Stimulated activated CD4-positive, alpha-beta T cell treated with anti-CD3 and anti-CD28 coated beads, TNF-alpha, amount 100 ng/mL, for 24 hours (primary cell): ENCODE data around the gene PTPRR.

Experiments
- DNase-seq, 3 experiments: peaks; one replicate each; pipeline ENCODE4 v3.0.0-alpha.2; 2020; ENCODE audit warnings: low read depth in 3 of 3

Gene PTPRR

GRCh38 chr12:70695361-70696023, 225.0 kb downstream of the PTPRR start:
- no peak for DNase-seq

GRCh38 chr12:70692681-70693288, 227.8 kb downstream of the PTPRR start:
- no peak for DNase-seq

- no peak for DNase-seq
These were observed 229.4 kb downstream of the PTPRR start for GRCh38 chr12:70691018-70691672.

GRCh38 chr12:70686907-70687306, 233.6 kb downstream of the PTPRR start:
- no peak for DNase-seq

- DNase-seq: no peak
These were observed 234.2 kb downstream of the PTPRR start for GRCh38 chr12:70686299-70686698.

GRCh38 chr12:70683976-70684375, 236.6 kb downstream of the PTPRR start:
- no peak for DNase-seq

GRCh38 chr12:70671698-70672097, 248.8 kb downstream of the PTPRR start:
- DNase-seq: no peak

- no peak for DNase-seq
These were observed 249.6 kb downstream of the PTPRR start for GRCh38 chr12:70670948-70671347.

GRCh38 chr12:70667253-70667652, 253.3 kb downstream of the PTPRR start:
- no peak for DNase-seq

- DNase-seq: no peak
These were observed 254.2 kb downstream of the PTPRR start for GRCh38 chr12:70666364-70666763.

GRCh38 chr12:70664465-70664881, 256.1 kb downstream of the PTPRR start:
- no peak for DNase-seq

- DNase-seq: no peak
These were observed 256.7 kb downstream of the PTPRR start for GRCh38 chr12:70663838-70664237.

GRCh38 chr12:70661466-70662161, 258.9 kb downstream of the PTPRR start:
- DNase-seq: no peak

- DNase-seq: no peak
These were observed 259.8 kb downstream of the PTPRR start for GRCh38 chr12:70660620-70661219.

- no peak for DNase-seq
These were observed 260.4 kb downstream of the PTPRR start for GRCh38 chr12:70660002-70660604.

GRCh38 chr12:70659077-70659606, 261.4 kb downstream of the PTPRR start:
- DNase-seq: no peak

GRCh38 chr12:70657616-70658286, 262.8 kb downstream of the PTPRR start:
- DNase-seq: no peak

- no peak for DNase-seq
These were observed 268.1 kb downstream of the PTPRR start for GRCh38 chr12:70652451-70652850.

GRCh38 chr12:70648831-70649230, 271.7 kb downstream of the PTPRR start:
- no peak for DNase-seq

GRCh38 chr12:70648191-70648590, 272.3 kb downstream of the PTPRR start:
- DNase-seq: no peak

- DNase-seq: no peak
These were observed 273.7 kb downstream of the PTPRR start for GRCh38 chr12:70646850-70647249.
